GM19023 (cell line): ENCODE data around the gene TBC1D14.

Source experiments
- ATAC-seq: cut with Tn5 transposase; IDR thresholded peaks from one replicate; pipeline ENCODE4 v1.9.1; 2021; ENCODE audit warnings: mild to moderate bottlenecking, moderate library complexity; ENCODE audit not compliant: unreplicated experiment

Gene TBC1D14

GRCh38 chr4:7052923-7053715 lies 143.5 kb downstream of the TBC1D14 start:
- no peak for ATAC-seq

- ATAC-seq = no peak
Observed at GRCh38 chr4:7054106-7054880, 144.7 kb downstream of the TBC1D14 start.

- ATAC-seq = no peak
Observed at GRCh38 chr4:7055111-7055989, 145.7 kb downstream of the TBC1D14 start.

GRCh38 chr4:7055990-7056325 lies 146.3 kb downstream of the TBC1D14 start:
- no peak for ATAC-seq

GRCh38 chr4:7058792-7059191 lies 149.2 kb downstream of the TBC1D14 start:
- ATAC-seq = no peak

GRCh38 chr4:7059662-7060061 lies 150.0 kb downstream of the TBC1D14 start:
- ATAC-seq = no peak

- ATAC-seq = no peak
Observed at GRCh38 chr4:7060346-7061150, 150.9 kb downstream of the TBC1D14 start.

GRCh38 chr4:7061815-7062214 lies 152.2 kb downstream of the TBC1D14 start:
- ATAC-seq = no peak

GRCh38 chr4:7062816-7063215 lies 153.2 kb downstream of the TBC1D14 start:
- ATAC-seq = no peak

- ATAC-seq = no peak
Observed at GRCh38 chr4:7063362-7063761, 153.7 kb downstream of the TBC1D14 start.

GRCh38 chr4:7066006-7066405 lies 156.4 kb downstream of the TBC1D14 start:
- ATAC-seq = no peak

GRCh38 chr4:7066493-7066892 lies 156.9 kb downstream of the TBC1D14 start:
- ATAC-seq = no peak

GRCh38 chr4:7067126-7067451 lies 157.5 kb downstream of the TBC1D14 start:
- no peak for ATAC-seq

- peak; percentile 86 for ATAC-seq
Observed at GRCh38 chr4:7067452-7068278, 158.0 kb downstream of the TBC1D14 start, which contains the start of gene GRPEL1. TSS of gene GRPEL1 (minus strand) at chr4:7068064. CDS start at chr4:7068032, 32 bp downstream.

GRCh38 chr4:7068279-7068842 lies 158.7 kb downstream of the TBC1D14 start:
- peak; percentile 25 for ATAC-seq

GRCh38 chr4:7068883-7069282 lies 159.3 kb downstream of the TBC1D14 start:
- ATAC-seq = no peak

GRCh38 chr4:7070729-7071511 lies 161.3 kb downstream of the TBC1D14 start:
- ATAC-seq = peak; percentile 20

GRCh38 chr4:7073059-7073458 lies 163.4 kb downstream of the TBC1D14 start:
- no peak for ATAC-seq
